ENCODE data around the gene MUC2.
A peak's percentile ranks its signal among the peaks of the same experiment; 100 is the strongest.

The MUC2 gene

DNA sequence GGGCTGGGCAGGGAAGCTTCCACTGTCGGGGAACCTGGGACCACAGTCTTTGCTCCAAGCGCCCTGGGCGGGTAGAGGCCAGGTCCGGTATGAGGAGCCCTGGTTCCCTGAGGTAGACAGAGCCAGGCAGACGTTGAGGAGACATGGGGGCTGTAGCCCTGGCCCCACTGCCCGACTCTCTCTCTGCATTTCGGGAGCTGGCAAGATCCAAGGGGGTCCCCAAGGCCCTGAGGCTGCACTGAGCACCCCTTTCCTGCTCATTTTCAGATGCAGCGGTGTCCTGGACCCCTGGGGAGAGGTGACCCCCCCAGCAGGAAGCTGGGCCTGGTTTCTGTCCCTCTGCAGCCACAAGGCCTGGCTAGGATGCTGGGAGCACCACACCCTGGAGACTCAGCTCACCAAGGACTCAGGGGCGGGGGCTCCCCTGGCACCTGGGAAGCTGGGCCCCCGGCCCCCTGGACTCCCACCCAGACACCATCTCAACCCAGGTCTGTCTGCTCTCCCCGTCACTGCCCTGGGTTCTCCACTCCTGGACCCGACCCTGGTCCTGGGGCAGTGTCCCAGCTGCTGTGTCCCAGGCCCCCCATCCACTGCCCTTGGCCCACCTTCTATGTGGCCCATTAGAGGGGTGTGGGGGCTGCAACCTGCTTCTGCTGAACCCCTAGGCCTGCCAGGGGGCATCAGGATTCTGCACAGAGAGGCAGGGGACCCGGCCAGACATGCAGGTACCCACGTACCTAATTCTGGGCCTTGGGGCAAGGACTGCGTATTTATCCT, 23.1 kb upstream of the MUC2 start:
- DNase-seq: peak in 2 of 5 donors; percentile 4 to 12

GRCh38 chr11:1052133-1053011, 22.3 kb upstream of the MUC2 start:
- DNase-seq: peak in 2 of 5 donors; percentile 5 to 13

DNA sequence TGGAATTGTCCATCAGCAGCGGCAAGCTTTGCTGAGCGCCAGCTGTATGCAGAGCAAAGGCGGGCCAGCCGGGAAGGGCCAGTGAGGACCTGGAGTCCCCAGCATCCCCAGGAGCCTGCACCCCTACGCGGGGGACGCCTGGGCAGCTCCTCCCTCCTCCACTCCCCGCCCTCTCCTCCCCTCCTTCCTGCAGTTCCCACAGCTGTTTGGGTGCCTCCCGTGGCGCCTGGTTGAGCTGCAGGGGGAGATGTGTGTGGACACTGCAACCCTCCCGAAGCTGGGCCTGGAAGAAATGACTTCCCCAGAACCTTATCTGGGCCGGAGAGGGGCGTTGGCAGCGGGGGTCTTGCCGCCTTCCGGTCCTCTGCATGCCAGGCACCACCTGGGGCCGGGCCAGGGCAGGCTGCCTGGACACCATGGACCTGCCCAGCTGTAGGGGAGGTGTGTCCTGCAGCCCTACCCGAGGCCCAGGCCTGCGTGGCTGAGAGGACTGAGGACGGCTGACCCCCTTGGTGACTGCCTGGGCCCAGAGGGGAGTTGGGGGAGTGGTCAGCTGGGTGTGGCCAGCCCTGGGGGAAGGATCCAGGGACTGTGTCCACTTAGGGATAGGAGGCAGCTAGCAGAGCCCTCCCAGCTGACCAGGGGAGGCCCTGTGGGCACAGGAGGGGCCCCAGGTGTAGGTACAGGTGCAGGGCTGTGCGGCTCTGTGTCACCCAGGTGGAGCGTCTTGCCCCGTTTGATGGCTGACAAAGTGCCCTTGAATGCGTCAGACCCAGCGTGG, 21.4 kb upstream of the MUC2 start:
- DNase-seq: peak in 1 of 5 donors; percentile 6

- DNase-seq: no peak
Observed at GRCh38 chr11:1054143-1055108, 20.2 kb upstream of the MUC2 start.

GRCh38 chr11:1055109-1055703, 19.5 kb upstream of the MUC2 start:
- DNase-seq: no peak

DNA sequence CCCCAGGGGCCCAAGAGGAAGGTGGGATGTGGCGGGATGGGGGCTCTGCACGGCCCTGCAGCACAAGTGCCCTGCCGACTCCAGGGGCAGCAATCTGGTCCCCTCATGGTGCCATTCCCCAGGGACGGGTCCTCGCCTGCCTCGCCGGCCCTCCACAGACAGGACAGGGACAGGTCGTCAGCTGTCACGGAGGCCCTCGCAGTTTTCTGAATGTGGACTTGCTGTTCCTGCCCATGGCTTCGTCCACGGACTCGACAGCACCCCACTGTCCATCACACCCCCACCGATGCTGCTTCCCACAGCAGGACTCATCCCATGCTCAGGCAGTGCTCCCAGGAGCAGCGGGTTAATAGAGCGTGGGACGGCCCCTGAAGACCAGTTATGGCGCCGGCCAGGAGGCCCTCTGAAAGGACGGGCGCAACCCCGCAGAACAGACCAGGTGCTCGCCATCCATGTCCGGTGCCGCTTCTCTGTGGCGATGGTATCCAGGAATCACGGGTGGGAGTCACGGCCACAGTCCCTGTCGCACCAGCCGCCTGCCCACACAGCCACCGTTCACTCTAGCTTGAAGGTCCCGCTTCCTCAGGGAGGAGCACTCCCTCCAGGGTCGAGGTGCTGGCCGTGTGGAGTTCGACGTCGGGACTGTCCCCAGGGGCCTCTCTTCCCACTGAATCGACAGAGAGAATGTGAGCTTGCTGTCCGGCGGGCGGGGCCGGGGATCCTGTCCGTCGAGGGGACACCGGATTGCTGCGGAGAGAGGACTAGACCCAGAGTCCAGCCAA, 18.5 kb upstream of the MUC2 start:
- no peak for DNase-seq

DNA sequence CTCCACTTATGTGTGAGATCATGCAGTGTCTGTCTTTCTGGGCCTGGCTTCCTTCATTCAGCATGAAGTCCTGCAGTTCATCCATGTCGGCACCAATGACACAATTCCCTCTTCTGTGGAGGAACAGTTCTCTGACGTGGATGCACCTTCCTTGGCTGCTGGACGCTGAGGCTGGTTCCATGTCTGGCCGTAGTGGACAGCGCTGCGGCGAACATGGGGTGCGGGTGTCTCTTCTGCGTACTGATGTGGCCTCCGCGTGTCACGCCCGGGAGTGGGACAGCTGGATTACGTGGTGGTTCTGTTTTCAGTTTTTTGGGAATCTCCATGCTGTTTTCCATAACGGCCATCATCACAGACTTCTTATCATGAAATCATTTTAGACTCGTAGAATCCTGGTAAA, 16.9 kb upstream of the MUC2 start:
- no peak for DNase-seq

GRCh38 chr11:1059759-1060158, 14.9 kb upstream of the MUC2 start:
- DNase-seq: no peak

- DNase-seq: no peak
Observed at GRCh38 chr11:1060410-1060809, 14.3 kb upstream of the MUC2 start.

DNA sequence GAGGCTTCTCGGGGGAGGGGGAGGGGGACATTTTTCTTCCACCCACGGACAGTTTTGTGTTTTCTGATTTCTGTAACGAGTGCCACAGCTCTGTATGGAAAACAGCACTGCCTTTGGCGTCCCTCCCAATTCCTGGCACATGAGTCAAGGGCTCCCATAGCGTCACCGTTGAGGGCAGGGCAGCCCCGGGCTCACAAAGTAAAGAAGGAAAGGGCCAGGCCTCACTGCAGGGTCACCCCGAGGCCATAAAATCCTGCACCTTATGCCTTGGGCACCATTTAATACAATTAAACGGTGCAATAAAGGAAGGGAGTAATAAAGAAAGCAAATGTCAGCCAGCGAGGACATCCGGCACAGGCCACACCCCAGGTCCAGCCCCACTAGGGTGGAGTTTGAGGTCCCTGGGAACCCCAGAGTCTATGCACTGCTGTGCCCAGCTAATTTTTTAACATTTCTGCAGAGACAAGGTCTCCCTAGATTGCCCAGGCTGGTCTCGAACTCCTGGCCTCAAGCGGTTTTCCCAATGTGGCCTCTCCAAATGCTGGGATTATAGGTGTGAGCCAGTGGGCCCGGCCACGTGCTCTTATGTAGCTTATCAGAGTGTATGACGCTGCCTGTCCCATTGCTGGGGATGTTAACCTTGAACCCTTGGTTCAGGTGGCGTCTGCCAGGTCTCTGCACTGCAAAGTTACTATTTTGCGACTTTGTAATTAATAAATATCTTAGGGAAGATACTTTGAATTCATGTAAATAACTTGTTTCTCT, 13.6 kb upstream of the MUC2 start:
- DNase-seq: no peak

DNA sequence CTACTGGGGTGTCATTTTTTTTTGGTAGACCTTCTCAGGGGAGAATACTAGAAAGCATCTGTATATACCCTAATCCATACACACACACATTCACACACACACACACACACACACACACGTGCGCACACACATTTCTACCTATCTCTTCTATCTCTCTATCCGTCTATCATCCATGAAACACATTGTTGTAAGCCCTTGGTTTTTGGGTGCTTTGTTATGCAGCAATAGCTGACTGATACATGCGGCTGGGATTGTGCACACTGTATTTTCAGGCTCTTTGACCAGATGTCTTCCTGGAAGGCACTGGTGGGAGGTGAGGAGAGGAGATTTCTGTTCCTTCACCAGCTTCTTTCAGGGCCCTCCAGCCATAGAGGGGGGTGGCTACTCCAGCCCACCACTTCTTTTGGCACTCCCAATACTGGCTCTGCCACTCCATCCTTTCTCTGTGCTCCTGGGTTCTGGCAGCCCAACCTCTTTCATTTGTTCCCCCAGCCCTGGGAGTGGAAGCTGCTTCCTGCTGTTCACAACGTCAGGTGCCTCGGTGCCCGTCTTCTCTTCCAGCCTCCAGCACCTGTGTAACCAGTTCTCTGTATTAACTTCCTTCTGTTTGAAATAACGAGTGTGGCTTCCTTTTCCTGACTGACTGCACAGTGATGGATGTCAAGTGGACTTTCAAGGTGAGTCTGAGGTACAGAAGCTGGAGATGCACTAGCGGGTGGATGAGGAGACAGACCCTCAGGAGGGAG, 12.4 kb upstream of the MUC2 start:
- no peak for DNase-seq

DNA sequence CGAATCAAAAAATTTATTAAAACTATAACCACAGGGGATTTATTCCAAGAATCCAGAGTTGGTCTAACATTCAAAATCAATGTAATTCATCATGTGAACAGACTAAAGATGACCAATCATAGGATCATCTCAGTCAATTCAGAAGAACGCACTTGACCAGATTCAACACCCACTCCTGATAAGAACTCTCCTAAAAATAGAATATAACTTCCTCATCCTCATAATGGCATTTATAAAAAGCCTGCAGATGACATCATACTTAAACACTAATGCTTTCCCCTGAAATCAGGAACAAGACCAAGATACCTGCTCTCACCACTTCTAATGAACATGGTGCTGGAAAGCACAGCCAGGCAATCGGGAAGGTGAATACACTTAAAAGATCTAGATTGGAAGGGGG, 10.5 kb upstream of the MUC2 start:
- no peak for DNase-seq

DNA sequence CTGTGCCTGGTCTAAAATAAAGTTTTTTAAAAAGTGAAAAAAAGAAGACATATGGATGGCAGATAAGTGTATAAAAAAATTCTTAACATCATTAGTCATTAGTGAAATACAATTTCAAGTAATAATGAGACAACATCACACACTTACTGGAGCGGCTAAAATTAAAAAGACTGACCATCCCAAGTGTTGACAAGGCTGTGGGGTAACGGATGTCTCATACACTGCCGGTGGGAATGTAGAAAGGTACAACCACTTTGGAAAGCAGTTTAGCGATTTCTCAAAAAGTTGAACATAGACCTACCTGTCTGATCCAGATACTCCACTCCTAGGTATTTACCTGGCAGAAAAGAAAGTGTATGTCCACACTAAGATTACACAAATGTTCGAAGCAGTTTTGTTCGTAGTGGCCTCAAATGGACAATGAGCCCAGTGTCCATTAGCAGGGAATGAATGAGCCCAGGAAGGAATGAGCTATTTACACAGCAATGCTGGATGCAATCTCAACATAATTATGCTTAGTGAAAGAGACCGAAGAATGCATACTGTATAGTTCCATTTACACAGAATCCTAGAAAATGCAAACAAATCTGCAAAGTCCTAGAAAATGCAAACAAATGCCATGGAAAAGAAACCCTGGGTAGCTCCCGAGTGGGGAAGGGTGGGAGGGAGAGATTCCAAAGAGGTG, 6.7 kb upstream of the MUC2 start:
- no peak for DNase-seq

GRCh38 chr11:1069740-1070139, 4.9 kb upstream of the MUC2 start:
- no peak for DNase-seq

DNA sequence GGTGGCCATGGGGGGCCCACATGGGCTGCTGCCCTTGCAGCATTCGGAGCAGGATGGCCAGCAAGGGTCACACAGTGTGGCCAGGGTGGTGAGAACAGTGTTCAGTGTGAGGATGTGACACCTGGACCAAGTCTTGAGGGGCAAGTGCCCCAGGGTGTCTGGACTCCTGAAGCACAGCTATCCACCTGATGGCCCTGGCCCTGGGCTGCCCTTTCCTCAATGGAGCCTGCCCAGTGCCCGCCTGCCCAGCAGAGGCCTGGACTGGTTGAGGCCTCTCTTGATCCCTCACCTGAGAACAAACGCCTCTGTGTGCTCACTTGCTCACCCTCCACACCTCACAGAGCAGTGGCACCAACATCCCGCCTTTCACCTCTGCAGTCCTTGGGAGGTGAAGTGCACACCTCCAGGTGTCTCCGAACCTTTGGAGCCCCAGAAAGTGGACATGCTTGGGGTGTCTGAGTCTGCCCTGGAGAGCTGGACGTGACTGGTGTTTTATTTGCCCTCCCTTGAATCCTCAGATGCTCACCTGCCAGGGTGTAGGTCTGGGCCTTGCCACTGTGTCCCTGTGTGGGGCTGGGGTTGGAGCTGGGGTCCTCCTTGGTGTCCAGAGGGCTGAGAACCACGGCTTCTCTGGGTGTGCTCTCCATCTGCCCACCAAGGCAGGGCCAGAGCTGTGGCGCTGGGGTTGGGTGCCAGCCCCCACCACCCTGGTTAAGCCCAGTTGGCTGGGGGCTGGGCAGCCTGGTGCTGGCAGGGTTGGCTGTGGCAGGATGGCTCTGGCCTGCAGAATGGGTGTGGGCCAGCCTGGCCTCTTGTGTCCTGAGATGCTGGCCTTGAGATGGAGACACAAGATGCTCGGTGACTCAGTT, 3.8 kb upstream of the MUC2 start:
- DNase-seq: no peak

DNA sequence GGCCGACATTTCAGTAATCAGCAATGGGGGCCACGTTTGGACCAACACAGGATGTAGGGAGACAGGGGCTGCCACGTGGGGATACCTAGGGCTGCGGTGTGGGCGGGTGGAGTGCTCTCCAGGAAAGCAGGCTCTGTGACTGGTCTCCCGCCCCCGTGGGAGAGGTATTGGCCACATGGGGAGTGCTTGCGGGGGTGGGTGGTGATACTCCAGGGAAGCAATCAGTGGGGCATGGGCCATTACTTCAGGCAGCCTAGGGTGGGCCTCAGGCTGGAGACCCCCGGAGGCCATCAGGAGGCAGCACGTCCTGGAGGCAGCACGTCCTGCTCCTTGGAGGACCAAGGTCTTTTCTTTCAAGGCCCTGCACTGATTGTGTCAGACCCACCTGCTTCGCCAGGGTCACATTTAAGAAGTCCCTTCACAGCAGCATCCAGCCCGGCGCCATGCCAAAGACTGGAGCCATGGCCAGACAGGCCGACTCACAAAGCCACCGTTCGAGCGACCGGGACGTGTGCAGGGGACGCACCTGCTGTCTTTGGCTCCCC, 3.0 kb upstream of the MUC2 start:
- no peak for DNase-seq
